ENCODE results near the gene PBRM1. TPM values are rescaled to one million over a fixed set of nuclear protein-coding genes. Genes with fewer than 3 reads are reported as not detected.

PBRM1 gene
- total and polyA plus RNA-seq, 3 donors from 2014 or later = 28.9 to 109 (median 99.8) TPM

GRCh38 chr3:52614689-52615088, 71.0 kb downstream of the PBRM1 start:
- intact Hi-C loops (cut with DNase I; ENCODE audit: low total_unique reads) = no loop called here
- Histone ChIP-seq H3K4me3 (no peak overlapping the region), H3K27ac (no peak overlapping the region), H3K27me3 (no peaks in the 10 kb centered on the region), H3K4me1 (no peaks in the 10 kb centered on the region), H3K36me3 (ENCODE audit: low read depth, missing control alignments) (no peaks in the 10 kb centered on the region), H3K9me3 (no peaks in the 10 kb centered on the region)
- WGBS, 2 donors = 94 to 98% methylated on average over 3 of the region's 3 CpGs
- DNase-seq = no peak
- TF ChIP-seq CTCF (IDR thresholded peaks at IDR 0.05) = no peak
- TF ChIP-seq POLR2A (IDR thresholded peaks at IDR 0.05) = no peak

- WGBS, 2 donors = 93 to 94% methylated on average over 8 of the region's 8 CpGs
- no peak for DNase-seq
- H3K4me3 ChIP-seq = no peak overlapping the region
- H3K4me1 ChIP-seq = no peaks in the 10 kb centered on the region
- H3K9me3 ChIP-seq = no peaks in the 10 kb centered on the region
- H3K27me3 ChIP-seq = no peaks in the 10 kb centered on the region
- no peaks in the 10 kb centered on the region for H3K36me3 ChIP-seq (ENCODE audit: low read depth, missing control alignments)
- no peak for TF ChIP-seq POLR2A (IDR thresholded peaks at IDR 0.05)
- no peak for TF ChIP-seq CTCF (IDR thresholded peaks at IDR 0.05)
- no peak overlapping the region for H3K27ac ChIP-seq
- intact Hi-C loops (cut with DNase I; ENCODE audit: low total_unique reads) = no loop called here
These were observed 76.3 kb downstream of the PBRM1 start for GRCh38 chr3:52609316-52609815.

DNA sequence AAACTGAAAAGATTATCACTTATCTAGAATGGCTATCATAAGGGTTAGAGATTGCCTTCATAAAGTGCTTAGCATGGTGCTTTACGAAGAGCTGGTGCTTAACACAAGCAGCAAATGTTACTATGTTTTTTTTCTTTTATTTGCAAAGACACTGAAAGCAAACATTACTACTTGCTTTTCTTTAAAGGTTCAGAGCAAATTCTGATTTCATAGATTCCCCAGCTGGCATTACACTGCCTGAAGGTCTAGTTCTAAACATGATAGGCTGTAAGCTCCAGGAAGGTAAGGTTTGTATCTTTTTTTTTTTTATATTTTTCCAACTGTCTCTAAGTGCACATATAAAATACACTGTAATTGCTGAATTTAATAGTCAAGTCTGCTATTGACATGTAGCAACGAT, 77.4 kb downstream of the PBRM1 start:
- DNase-seq = no peak
- 82 to 85% methylated on average over 2 of the region's 2 CpGs for WGBS, 2 donors
- H3K9me3 ChIP-seq = no peaks in the 10 kb centered on the region
- intact Hi-C loops (cut with DNase I; ENCODE audit: low total_unique reads) = no loop called here
- no peak overlapping the region for H3K4me3 ChIP-seq
- no peak overlapping the region for H3K27ac ChIP-seq
- no peaks in the 10 kb centered on the region for H3K27me3 ChIP-seq
- TF ChIP-seq CTCF (IDR thresholded peaks at IDR 0.05) = no peak
- TF ChIP-seq POLR2A (IDR thresholded peaks at IDR 0.05) = no peak
- no peaks in the 10 kb centered on the region for H3K4me1 ChIP-seq
- H3K36me3 ChIP-seq (ENCODE audit: low read depth, missing control alignments) = no peaks in the 10 kb centered on the region

DNA sequence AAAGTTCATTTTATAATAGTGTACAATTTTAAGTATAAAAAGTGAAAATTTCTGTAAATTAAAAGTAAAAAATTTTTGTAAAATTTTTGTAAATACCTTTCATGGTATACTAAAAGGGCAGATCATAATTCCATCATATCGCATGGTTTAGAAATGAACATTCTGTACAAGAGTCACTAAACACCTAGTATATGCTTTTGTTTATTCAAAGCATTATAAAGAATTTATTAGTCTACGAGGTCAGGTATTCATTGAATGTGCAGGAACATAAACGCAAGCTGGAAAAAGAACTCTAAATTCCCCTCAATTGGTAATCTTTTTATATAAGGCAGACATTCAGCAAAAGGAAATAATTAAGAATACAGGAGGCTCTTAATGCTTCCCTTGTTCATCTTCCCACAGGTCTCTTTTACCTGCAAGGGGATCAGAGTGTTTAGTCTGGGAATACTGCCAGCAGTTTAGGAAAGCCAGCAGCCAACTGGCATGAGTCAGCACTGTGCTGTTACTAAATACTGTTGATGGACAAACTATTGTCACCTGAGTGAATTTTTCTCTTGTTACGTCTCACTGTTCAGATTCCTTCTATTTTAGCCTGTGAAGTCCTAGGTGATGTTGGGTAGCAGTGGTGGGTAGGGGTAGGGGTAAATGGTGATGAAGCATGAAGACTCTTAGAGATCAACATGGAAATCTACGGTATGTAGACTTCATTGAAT, 79.2 kb downstream of the PBRM1 start:
- 85 to 87% methylated on average over 5 of the region's 5 CpGs for WGBS, 2 donors
- Histone ChIP-seq H3K36me3 (ENCODE audit: low read depth, missing control alignments) (no peaks in the 10 kb centered on the region), H3K27me3 (no peaks in the 10 kb centered on the region), H3K4me3 (no peak overlapping the region), H3K9me3 (no peaks in the 10 kb centered on the region), H3K27ac (no peak overlapping the region), H3K4me1 (no peaks in the 10 kb centered on the region)
- TF ChIP-seq POLR2A (IDR thresholded peaks at IDR 0.05) = no peak
- no peak for TF ChIP-seq CTCF (IDR thresholded peaks at IDR 0.05)
- intact Hi-C loops (cut with DNase I; ENCODE audit: low total_unique reads) = no loop called here
- no peak for DNase-seq

DNA sequence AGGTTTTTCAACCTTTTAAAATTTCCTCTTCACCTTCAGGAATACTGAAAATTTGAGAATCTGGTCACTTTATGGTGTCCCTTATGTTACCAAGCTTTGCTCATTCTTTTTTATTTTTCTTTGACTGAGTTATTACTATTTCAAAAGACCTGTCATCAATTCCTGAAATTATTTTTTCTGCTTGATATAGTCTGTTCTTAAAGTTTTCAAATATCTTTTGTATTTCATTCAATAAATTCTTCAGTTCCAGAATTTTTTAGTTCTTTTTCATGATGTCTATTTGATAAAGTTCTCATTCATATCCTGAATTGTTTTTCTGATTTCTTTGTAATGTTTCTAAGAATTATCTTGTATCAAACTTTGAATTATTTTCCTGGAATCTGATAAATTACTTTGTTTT, 85.5 kb downstream of the PBRM1 start:
- no peak for DNase-seq

More for the DNA sequence above, 85.5 kb downstream of the PBRM1 start:
- Histone ChIP-seq H3K4me1 (no peaks in the 10 kb centered on the region), H3K9me3 (no peaks in the 10 kb centered on the region), H3K4me3 (no peak overlapping the region), H3K27ac (no peak overlapping the region), H3K27me3 (no peaks in the 10 kb centered on the region), H3K36me3 (ENCODE audit: low read depth, missing control alignments) (no peaks in the 10 kb centered on the region)
- intact Hi-C loops (cut with DNase I; ENCODE audit: low total_unique reads) = no loop called here
- TF ChIP-seq POLR2A (IDR thresholded peaks at IDR 0.05) (no peak), CTCF (IDR thresholded peaks at IDR 0.05) (no peak)
